Esophagus squamous epithelium (tissue), 5 donors: ENCODE results near the gene METAP1D. TPM values are rescaled to one million over a fixed set of nuclear protein-coding genes. Genes with fewer than 3 reads are reported as not detected.

ENCODE experiments used
- DNase-seq: peaks from one replicate; lab custom pipeline; 2025; lab: John Stamatoyannopoulos, UW
- H3K27ac ChIP-seq, 4 donors: fragments of 200-600 bp; sonication (generic); one replicate each; pipeline ENCODE4 v1.5.1; 2016 to 2019; ENCODE audit warnings: mild to moderate bottlenecking in 1 of 4
- H3K27me3 ChIP-seq, 4 donors: fragments of 200-600 bp; sonication (generic); 1 replicate in 3 of 4; 2 replicates in 1 of 4; pipeline versions ENCODE4 v1.5.1 to v1.6.0; 2017 to 2021; ENCODE audit warnings: antibody characterized with exemption in 1 of 4
- H3K36me3 ChIP-seq, 3 donors: fragments of 200-600 bp; sonication (generic); one replicate each; pipeline ENCODE4 v1.5.1; 2016 to 2019
- H3K4me1 ChIP-seq, 3 donors: fragments of 200-600 bp; sonication (generic); one replicate each; pipeline ENCODE4 v1.5.1; 2017 to 2019
- H3K4me3 ChIP-seq, 4 donors: fragments of 200-600 bp; sonication (generic); 1 replicate in 3 of 4; 2 replicates in 1 of 4; pipeline ENCODE4 v1.5.1; 2016 to 2019; ENCODE audit warnings: mild to moderate bottlenecking in 2 of 4, moderate library complexity in 1 of 4
- H3K9me3 ChIP-seq, 3 donors: fragments of 200-600 bp; sonication (generic); one replicate each; pipeline ENCODE4 v1.5.1; 2016 to 2019
- CTCF ChIP-seq, 6 experiments: fragments of 450-650 bp in 4 of 6; fragments of 200-600 bp in 2 of 6; sonication (generic) in 2 of 6; IDR thresholded peaks; one replicate each; pipeline ENCODE4 v1.5.1; 2016 to 2019; ENCODE audit warnings: antibody characterized with exemption in 6 of 6, mild to moderate bottlenecking in 4 of 6, moderate library complexity in 4 of 6
- POLR2A ChIP-seq, 4 donors: fragments of 450-650 bp; IDR thresholded peaks; one replicate each; pipeline ENCODE4 v1.6.1; 2017; ENCODE audit warnings: antibody characterized with exemption in 4 of 4, mild to moderate bottlenecking in 4 of 4, moderate library complexity in 3 of 4
- WGBS, 2 donors: methylation state at CpG; one replicate each; pipeline ENCODE4 v1.1.5; 2018; 5-methylcytosine and 5-hydroxymethylcytosine counted together
- intact Hi-C: fragments of 100-400 bp; cut with DNase I; formaldehyde crosslinking; loops from one replicate; pipeline ENCODE4 v1.15.0; 2022
- total RNA-seq, 4 donors: library from RNA; depleted of rRNA; stranded (reverse); fragments of >200 nt; gene quantifications; one replicate each; pipeline ENCODE4 v1.1.0, GENCODE V29; 2016
- donor health status: DM: yes; HTN: yes; CAD: no.

METAP1D gene
- total RNA-seq, 4 donors from 2014 or later: 2.4 to 7.1 (median 5.7) TPM

GRCh38 chr2:172038121-172038520 is 38.4 kb downstream of the METAP1D start:
- intact Hi-C loops: no loop called here
- Histone ChIP-seq H3K4me3 (no peak overlapping the region), H3K9me3 (no peaks in the 10 kb centered on the region), H3K27me3 (no peaks in the 10 kb centered on the region), H3K4me1 (no peaks in the 10 kb centered on the region), H3K27ac (no peak overlapping the region), H3K36me3 (no peaks in the 10 kb centered on the region)
- DNase-seq: no peak
- TF ChIP-seq POLR2A (IDR thresholded peaks at IDR 0.05) (no peak), CTCF (IDR thresholded peaks at IDR 0.05) (no peak)
- 72 to 81% methylated on average over 3 of the region's 3 CpGs for WGBS, 2 donors

GRCh38 chr2:172038604-172039003 is 38.9 kb downstream of the METAP1D start:
- no peaks in the 10 kb centered on the region for H3K27me3 ChIP-seq
- no peak for DNase-seq
- TF ChIP-seq POLR2A (IDR thresholded peaks at IDR 0.05): no peak
- no peak for TF ChIP-seq CTCF (IDR thresholded peaks at IDR 0.05)
- no peaks in the 10 kb centered on the region for H3K36me3 ChIP-seq
- H3K9me3 ChIP-seq: no peaks in the 10 kb centered on the region
- no peaks in the 10 kb centered on the region for H3K4me1 ChIP-seq
- no peak overlapping the region for H3K4me3 ChIP-seq
- intact Hi-C loops: no loop called here
- H3K27ac ChIP-seq: no peak overlapping the region
- WGBS, 2 donors: 47 to 53% methylated on average over 2 of the region's 2 CpGs

- intact Hi-C loops: no loop called here
- no peak for TF ChIP-seq CTCF (IDR thresholded peaks at IDR 0.05)
- TF ChIP-seq POLR2A (IDR thresholded peaks at IDR 0.05): no peak
- DNase-seq: no peak
- Histone ChIP-seq H3K4me3 (no peak overlapping the region), H3K9me3 (no peaks in the 10 kb centered on the region), H3K27me3 (no peaks in the 10 kb centered on the region), H3K27ac (no peak overlapping the region), H3K4me1 (no peaks in the 10 kb centered on the region), H3K36me3 (no peaks in the 10 kb centered on the region)
- 56 to 58% methylated on average over 3 of the region's 3 CpGs for WGBS, 2 donors
Measured at GRCh38 chr2:172039011-172039704, 39.4 kb downstream of the METAP1D start.

GRCh38 chr2:172040311-172040710 is 40.6 kb downstream of the METAP1D start:
- WGBS, 2 donors: 77 to 85% methylated on average over 6 of the region's 6 CpGs
- no peak for DNase-seq
- TF ChIP-seq CTCF (IDR thresholded peaks at IDR 0.05): no peak
- TF ChIP-seq POLR2A (IDR thresholded peaks at IDR 0.05): no peak
- Histone ChIP-seq H3K27me3 (no peaks in the 10 kb centered on the region), H3K4me1 (no peaks in the 10 kb centered on the region), H3K36me3 (no peaks in the 10 kb centered on the region), H3K4me3 (no peak overlapping the region), H3K9me3 (no peaks in the 10 kb centered on the region), H3K27ac (no peak overlapping the region)
- intact Hi-C loops: no loop called here

- H3K36me3 ChIP-seq: no peaks in the 10 kb centered on the region
- no peak for DNase-seq
- H3K9me3 ChIP-seq: no peaks in the 10 kb centered on the region
- no peak for TF ChIP-seq POLR2A (IDR thresholded peaks at IDR 0.05)
- no peak for TF ChIP-seq CTCF (IDR thresholded peaks at IDR 0.05)
- no peaks in the 10 kb centered on the region for H3K4me1 ChIP-seq
- H3K27me3 ChIP-seq: no peaks in the 10 kb centered on the region
- no peak overlapping the region for H3K27ac ChIP-seq
- intact Hi-C loops: no loop called here
- WGBS, 2 donors: 43 to 44% methylated on average over 1 of the region's 1 CpG
- H3K4me3 ChIP-seq: no peak overlapping the region
Measured at GRCh38 chr2:172046080-172046678, 46.4 kb downstream of the METAP1D start.
